ENCODE results near the gene TAF11.

The TAF11 gene

GRCh38 chr6:34837528-34837927 is 50.3 kb downstream of the TAF11 start:
- Histone ChIP-seq H3K9me3 (ENCODE audit: control insufficient read depth, low read length) (no peaks in the 10 kb centered on the region), H3K4me1 (ENCODE audit: control insufficient read depth, insufficient read depth, low read length, poor library complexity, severe bottlenecking) (peaks cover 13% of the 10 kb centered on the region), H3K4me3 (ENCODE audit: extremely low read depth, insufficient read depth, low read length, poor library complexity, severe bottlenecking) (no peak overlapping the region), H3K27ac (ENCODE audit: low read depth, low read length, severe bottlenecking) (no peak overlapping the region), H3K36me3 (ENCODE audit: control insufficient read depth, insufficient read depth, low read length) (peaks cover 72% of the 10 kb centered on the region)

- peaks cover 65% of the 10 kb centered on the region for H3K36me3 ChIP-seq (ENCODE audit: control insufficient read depth, insufficient read depth, low read length)
- peaks cover 13% of the 10 kb centered on the region for H3K4me1 ChIP-seq (ENCODE audit: control insufficient read depth, insufficient read depth, low read length, poor library complexity, severe bottlenecking)
- no peak overlapping the region for H3K27ac ChIP-seq (ENCODE audit: low read depth, low read length, severe bottlenecking)
- no peak overlapping the region for H3K4me3 ChIP-seq (ENCODE audit: extremely low read depth, insufficient read depth, low read length, poor library complexity, severe bottlenecking)
- H3K9me3 ChIP-seq (ENCODE audit: control insufficient read depth, low read length) = no peaks in the 10 kb centered on the region
- no CpG with 5 or more reads among the region's 2 CpGs for WGBS, 2 experiments (ENCODE audit: insufficient coverage in 2 of 2)
These were observed 51.4 kb downstream of the TAF11 start for GRCh38 chr6:34836451-34836850.

- Histone ChIP-seq H3K4me1 (ENCODE audit: control insufficient read depth, insufficient read depth, low read length, poor library complexity, severe bottlenecking) (peaks cover 13% of the 10 kb centered on the region), H3K27ac (ENCODE audit: low read depth, low read length, severe bottlenecking) (no peak overlapping the region), H3K4me3 (ENCODE audit: extremely low read depth, insufficient read depth, low read length, poor library complexity, severe bottlenecking) (no peak overlapping the region), H3K9me3 (ENCODE audit: control insufficient read depth, low read length) (no peaks in the 10 kb centered on the region), H3K36me3 (ENCODE audit: control insufficient read depth, insufficient read depth, low read length) (peaks cover 62% of the 10 kb centered on the region)
- 88 to 100% methylated on average over 2 to 3 of the region's 4 CpGs for WGBS, 2 experiments (ENCODE audit: insufficient coverage in 2 of 2)
These were observed 51.8 kb downstream of the TAF11 start for GRCh38 chr6:34836008-34836407.

- Histone ChIP-seq H3K4me1 (ENCODE audit: control insufficient read depth, insufficient read depth, low read length, poor library complexity, severe bottlenecking) (peaks cover 13% of the 10 kb centered on the region), H3K27ac (ENCODE audit: low read depth, low read length, severe bottlenecking) (no peak overlapping the region), H3K36me3 (ENCODE audit: control insufficient read depth, insufficient read depth, low read length) (peaks cover 58% of the 10 kb centered on the region), H3K4me3 (ENCODE audit: extremely low read depth, insufficient read depth, low read length, poor library complexity, severe bottlenecking) (no peak overlapping the region), H3K9me3 (ENCODE audit: control insufficient read depth, low read length) (no peaks in the 10 kb centered on the region)
- WGBS, 2 experiments (ENCODE audit: insufficient coverage in 2 of 2) = 96 to 100% methylated on average over 3 of the region's 4 CpGs
These were observed 52.9 kb downstream of the TAF11 start for GRCh38 chr6:34834789-34835518.

GRCh38 chr6:34832942-34833341 is 54.9 kb downstream of the TAF11 start:
- Histone ChIP-seq H3K4me3 (ENCODE audit: extremely low read depth, insufficient read depth, low read length, poor library complexity, severe bottlenecking) (no peak overlapping the region), H3K4me1 (ENCODE audit: control insufficient read depth, insufficient read depth, low read length, poor library complexity, severe bottlenecking) (peaks cover 13% of the 10 kb centered on the region), H3K36me3 (ENCODE audit: control insufficient read depth, insufficient read depth, low read length) (peaks cover 61% of the 10 kb centered on the region), H3K9me3 (ENCODE audit: control insufficient read depth, low read length) (no peaks in the 10 kb centered on the region), H3K27ac (ENCODE audit: low read depth, low read length, severe bottlenecking) (no peak overlapping the region)
- WGBS, 2 experiments (ENCODE audit: insufficient coverage in 2 of 2) = 83 to 100% methylated on average over 1 of the region's 1 CpG

- no peak overlapping the region for H3K27ac ChIP-seq (ENCODE audit: low read depth, low read length, severe bottlenecking)
- H3K9me3 ChIP-seq (ENCODE audit: control insufficient read depth, low read length) = no peaks in the 10 kb centered on the region
- no CpG with 5 or more reads among the region's 2 CpGs for WGBS, 2 experiments (ENCODE audit: insufficient coverage in 2 of 2)
- H3K4me1 ChIP-seq (ENCODE audit: control insufficient read depth, insufficient read depth, low read length, poor library complexity, severe bottlenecking) = no peaks in the 10 kb centered on the region
- H3K36me3 ChIP-seq (ENCODE audit: control insufficient read depth, insufficient read depth, low read length) = peaks cover 58% of the 10 kb centered on the region
- no peak overlapping the region for H3K4me3 ChIP-seq (ENCODE audit: extremely low read depth, insufficient read depth, low read length, poor library complexity, severe bottlenecking)
These were observed 58.7 kb downstream of the TAF11 start for GRCh38 chr6:34829137-34829536.
